NT2/D1 (cell line): ENCODE data around the gene MRPL16.

ENCODE experiments used
- DNase-seq: peaks from one replicate; pipeline ENCODE4 v3.0.0-alpha.2; 2011; ENCODE audit warnings: low read depth, low spot score
- H3K27me3 ChIP-seq: 2 replicates; pipeline ENCODE4 v1.6.0; 2011; ENCODE audit warnings: mild to moderate bottlenecking; ENCODE audit not compliant: insufficient read length, insufficient read depth
- H3K36me3 ChIP-seq: 2 replicates; pipeline ENCODE4 v1.6.1; 2011; ENCODE audit warnings: mild to moderate bottlenecking, low read length, mixed read lengths; ENCODE audit not compliant: insufficient read depth, insufficient read length
- H3K4me1 ChIP-seq: 2 replicates; pipeline ENCODE4 v1.5.1; 2011; ENCODE audit not compliant: insufficient read depth, insufficient read length
- H3K4me3 ChIP-seq: 2 replicates; pipeline ENCODE4 v1.5.1; 2011; ENCODE audit warnings: low read depth; ENCODE audit not compliant: insufficient read length
- H3K9ac ChIP-seq: 2 replicates; pipeline ENCODE4 v1.6.0; 2011; ENCODE audit warnings: low read depth; ENCODE audit not compliant: insufficient read length
- H3K9me3 ChIP-seq: 2 replicates; pipeline ENCODE4 v1.5.1; 2011; ENCODE audit warnings: mild to moderate bottlenecking, low read length; ENCODE audit not compliant: insufficient read depth
- SUZ12 ChIP-seq: IDR thresholded peaks from 2 replicates; pipeline ENCODE4 v1.6.1; 2011; ENCODE audit not compliant: insufficient read length, insufficient read depth; ENCODE audit errors: extremely low read depth
- YY1 ChIP-seq: IDR thresholded peaks from 2 replicates; pipeline ENCODE4 v1.6.1; 2011; ENCODE audit not compliant: insufficient read length, insufficient read depth
- ZNF274 ChIP-seq: IDR thresholded peaks from 2 replicates; pipeline ENCODE4 v1.6.1; 2011; ENCODE audit warnings: mild to moderate bottlenecking, low read depth, low read length

Gene MRPL16

GRCh38 chr11:59779487-59779886, 31.1 kb downstream of the MRPL16 start:
- H3K4me3 ChIP-seq, result no peak overlapping the region
- DNase-seq, result no peak
- peaks cover 8% of the 10 kb centered on the region; the same call in 1 of the 2 replicates for H3K9me3 ChIP-seq
- no peaks in the 10 kb centered on the region for H3K27me3 ChIP-seq
- peaks cover 35% of the 10 kb centered on the region for H3K36me3 ChIP-seq
- TF ChIP-seq SUZ12 (no peak), YY1 (no peak), ZNF274 (no peak)
- H3K4me1 ChIP-seq, result peaks cover 2% of the 10 kb centered on the region
- no peak overlapping the region for H3K9ac ChIP-seq

- Histone ChIP-seq H3K9me3 (no peaks in the 10 kb centered on the region), H3K27me3 (no peaks in the 10 kb centered on the region), H3K4me3 (no peak overlapping the region), H3K36me3 (peaks cover 34% of the 10 kb centered on the region), H3K4me1 (peaks cover 2% of the 10 kb centered on the region), H3K9ac (no peak overlapping the region)
- TF ChIP-seq YY1 (no peak), ZNF274 (no peak), SUZ12 (no peak)
- DNase-seq, result no peak
These were observed 32.5 kb downstream of the MRPL16 start for GRCh38 chr11:59778122-59778521.

GRCh38 chr11:59777104-59777503, 33.5 kb downstream of the MRPL16 start:
- no peak for DNase-seq
- H3K27me3 ChIP-seq, result no peaks in the 10 kb centered on the region
- no peak overlapping the region for H3K9ac ChIP-seq
- H3K4me1 ChIP-seq, result peaks cover 2% of the 10 kb centered on the region
- H3K36me3 ChIP-seq, result peaks cover 36% of the 10 kb centered on the region
- H3K9me3 ChIP-seq, result no peaks in the 10 kb centered on the region
- no peak for TF ChIP-seq ZNF274
- TF ChIP-seq SUZ12, result no peak
- no peak for TF ChIP-seq YY1
- no peak overlapping the region for H3K4me3 ChIP-seq

GRCh38 chr11:59776210-59777066, 34.1 kb downstream of the MRPL16 start:
- H3K36me3 ChIP-seq, result peaks cover 36% of the 10 kb centered on the region
- no peak overlapping the region for H3K9ac ChIP-seq
- TF ChIP-seq ZNF274, result no peak
- TF ChIP-seq SUZ12, result no peak
- no peak for TF ChIP-seq YY1
- no peaks in the 10 kb centered on the region for H3K27me3 ChIP-seq
- H3K4me3 ChIP-seq, result no peak overlapping the region
- H3K9me3 ChIP-seq, result no peaks in the 10 kb centered on the region
- no peak for DNase-seq
- peaks cover 2% of the 10 kb centered on the region for H3K4me1 ChIP-seq

GRCh38 chr11:59773083-59773440, 37.5 kb downstream of the MRPL16 start:
- Histone ChIP-seq H3K36me3 (peaks cover 20% of the 10 kb centered on the region), H3K27me3 (no peaks in the 10 kb centered on the region), H3K4me1 (peaks cover 4% of the 10 kb centered on the region), H3K4me3 (no peak overlapping the region), H3K9ac (no peak overlapping the region), H3K9me3 (no peaks in the 10 kb centered on the region)
- DNase-seq, result no peak
- TF ChIP-seq SUZ12, result no peak
- TF ChIP-seq YY1, result no peak
- no peak for TF ChIP-seq ZNF274

- Histone ChIP-seq H3K9me3 (no peaks in the 10 kb centered on the region), H3K4me1 (peaks cover 2% of the 10 kb centered on the region), H3K9ac (no peak overlapping the region), H3K27me3 (no peaks in the 10 kb centered on the region), H3K36me3 (peaks cover 20% of the 10 kb centered on the region), H3K4me3 (no peak overlapping the region)
- no peak for TF ChIP-seq SUZ12
- TF ChIP-seq YY1, result no peak
- TF ChIP-seq ZNF274, result no peak
- DNase-seq, result no peak
These were observed 39.0 kb downstream of the MRPL16 start for GRCh38 chr11:59771605-59772004.

GRCh38 chr11:59770869-59771268, 39.7 kb downstream of the MRPL16 start:
- Histone ChIP-seq H3K9ac (no peak overlapping the region), H3K9me3 (no peaks in the 10 kb centered on the region), H3K36me3 (peaks cover 14% of the 10 kb centered on the region), H3K4me3 (no peak overlapping the region), H3K4me1 (peaks cover 2% of the 10 kb centered on the region), H3K27me3 (no peaks in the 10 kb centered on the region)
- no peak for DNase-seq
- no peak for TF ChIP-seq SUZ12
- TF ChIP-seq ZNF274, result no peak
- TF ChIP-seq YY1, result no peak

- Histone ChIP-seq H3K9ac (no peak overlapping the region), H3K4me1 (peaks cover 2% of the 10 kb centered on the region), H3K4me3 (no peak overlapping the region), H3K36me3 (peaks cover 13% of the 10 kb centered on the region), H3K27me3 (no peaks in the 10 kb centered on the region), H3K9me3 (no peaks in the 10 kb centered on the region)
- TF ChIP-seq YY1, result no peak
- no peak for TF ChIP-seq SUZ12
- no peak for TF ChIP-seq ZNF274
- DNase-seq, result no peak
These were observed 40.3 kb downstream of the MRPL16 start for GRCh38 chr11:59770319-59770718.
